ENCODE measurements around the gene AK9. TPM values are rescaled to one million over a fixed set of nuclear protein-coding genes. Genes with fewer than 3 reads are reported as not detected.
"Not testable (repeated sequence)": the region's sequence is repeated elsewhere in the genome, so short reads cannot be mapped to it uniquely, and the experiment has no call there.

Gene AK9
- total RNA-seq, 1 experiment from 2014 or later, result 3.8 TPM

DNA sequence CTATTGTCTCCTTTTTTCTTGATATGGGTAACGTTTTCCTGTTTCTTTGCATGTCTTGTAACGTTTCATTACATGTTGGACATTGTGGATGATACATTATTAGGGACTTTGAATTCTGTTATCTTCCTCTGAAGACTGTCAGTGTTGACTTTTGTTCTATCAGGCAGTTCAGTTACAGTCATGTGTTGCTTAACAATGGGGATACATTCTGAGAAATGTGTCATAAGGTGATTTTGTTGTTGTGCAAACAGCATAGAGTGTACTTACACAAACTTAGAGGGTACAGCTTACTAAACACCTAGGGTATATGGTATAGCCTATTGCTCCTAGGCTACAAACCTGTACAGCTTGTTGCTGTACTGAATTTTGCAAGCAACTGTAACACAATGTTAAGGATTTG lies 64.7 kb downstream of the AK9 start:
- no peak for DNase-seq (ENCODE audit: low read depth)

DNA sequence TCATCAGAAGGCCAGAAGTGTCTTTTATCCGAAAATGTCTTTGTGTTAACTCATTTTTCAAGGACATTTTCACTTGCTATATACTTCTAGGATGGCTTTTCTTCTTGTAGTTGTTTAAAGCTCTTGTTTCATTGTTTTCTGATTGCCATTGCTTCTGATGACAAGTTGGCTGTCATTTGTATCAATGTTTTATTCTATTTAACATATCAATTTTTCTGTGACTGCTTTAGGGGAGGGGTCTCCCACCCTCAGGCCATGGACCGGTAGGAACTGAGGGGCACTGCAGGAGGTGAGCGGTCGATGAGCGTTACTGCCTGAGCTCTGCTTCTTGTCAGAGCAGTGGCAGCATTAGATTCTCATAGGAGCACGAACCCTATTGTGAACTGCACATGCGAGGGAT lies 65.8 kb downstream of the AK9 start:
- no peak for DNase-seq (ENCODE audit: low read depth)

DNA sequence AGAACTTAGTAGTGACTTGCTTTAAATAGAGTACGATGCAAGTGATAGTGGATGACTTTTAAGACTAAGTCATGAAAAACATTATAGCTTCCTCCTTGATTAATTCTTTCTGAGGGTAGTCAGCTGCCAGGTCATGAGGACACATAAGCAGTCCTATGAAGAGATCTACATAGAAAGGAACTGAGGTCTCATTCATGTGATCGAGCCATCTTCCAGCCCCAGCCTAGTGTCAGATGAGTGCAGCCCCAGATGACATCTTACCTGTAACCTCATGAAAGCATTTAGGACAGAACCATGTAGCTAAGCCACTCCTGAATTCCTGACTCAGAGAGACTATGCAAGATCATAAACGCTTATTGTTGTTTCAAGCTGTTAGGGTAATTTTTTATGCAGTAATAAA lies 67.7 kb downstream of the AK9 start:
- DNase-seq (ENCODE audit: low read depth), result no peak

DNA sequence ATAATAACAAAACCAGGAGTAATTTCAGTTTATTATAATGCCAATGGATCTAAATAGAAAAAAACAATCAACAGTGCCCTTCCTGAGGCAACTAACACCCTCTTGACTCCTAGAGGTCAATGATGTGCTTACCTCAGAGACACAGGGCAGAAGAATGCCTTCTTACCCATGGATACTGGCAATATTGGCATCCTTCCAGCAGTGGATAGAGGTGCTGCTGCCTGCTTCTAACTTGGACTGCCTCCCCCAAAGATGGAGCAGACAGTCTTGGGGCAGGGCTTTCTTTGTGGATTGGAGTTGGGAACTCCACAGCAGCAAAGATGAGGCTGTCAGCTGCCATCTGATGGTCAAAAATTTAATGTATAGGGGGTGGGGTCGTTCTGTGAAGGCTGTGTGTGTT lies 78.7 kb downstream of the AK9 start:
- no peak for DNase-seq (ENCODE audit: low read depth)

DNA sequence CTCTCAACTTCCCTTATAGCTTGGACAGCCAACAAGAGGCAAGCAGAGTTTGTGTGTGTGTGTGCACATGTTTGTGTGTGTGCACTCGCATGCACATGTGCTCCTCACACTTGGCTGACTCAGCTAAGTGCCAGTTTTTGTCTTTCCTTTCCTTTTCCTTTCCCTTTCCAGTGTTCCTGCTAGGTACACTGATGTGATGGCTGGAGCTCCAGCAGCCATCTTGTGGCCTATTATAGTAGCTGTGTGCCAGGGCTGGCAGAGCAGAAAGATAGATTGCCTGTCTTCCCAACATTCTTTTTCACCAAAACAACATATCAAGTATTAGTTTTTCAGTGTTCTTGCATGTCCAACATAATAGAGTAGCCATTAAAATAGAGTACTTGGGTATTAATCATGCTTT lies 79.5 kb downstream of the AK9 start:
- DNase-seq (ENCODE audit: low read depth), result no peak

DNA sequence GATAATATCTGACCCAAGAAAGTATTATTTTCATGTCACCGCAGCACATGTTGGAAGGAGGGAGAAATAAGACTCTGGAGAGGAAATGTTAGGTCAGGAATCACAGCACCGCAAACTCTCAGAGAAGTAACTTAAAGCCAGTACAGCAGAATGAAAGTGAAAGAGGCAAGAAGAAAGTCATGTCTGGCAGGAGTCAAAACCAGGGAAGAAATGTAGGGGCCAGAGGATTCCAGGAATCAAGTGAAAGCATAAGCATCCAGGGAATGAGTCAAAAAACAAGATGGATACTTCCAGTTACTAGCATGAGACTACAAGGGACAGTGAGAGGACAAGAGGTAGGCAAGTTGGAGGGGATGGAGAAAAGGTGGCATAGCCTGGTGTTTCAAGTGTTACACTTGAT lies 80.4 kb downstream of the AK9 start:
- DNase-seq (ENCODE audit: low read depth), result no peak

DNA sequence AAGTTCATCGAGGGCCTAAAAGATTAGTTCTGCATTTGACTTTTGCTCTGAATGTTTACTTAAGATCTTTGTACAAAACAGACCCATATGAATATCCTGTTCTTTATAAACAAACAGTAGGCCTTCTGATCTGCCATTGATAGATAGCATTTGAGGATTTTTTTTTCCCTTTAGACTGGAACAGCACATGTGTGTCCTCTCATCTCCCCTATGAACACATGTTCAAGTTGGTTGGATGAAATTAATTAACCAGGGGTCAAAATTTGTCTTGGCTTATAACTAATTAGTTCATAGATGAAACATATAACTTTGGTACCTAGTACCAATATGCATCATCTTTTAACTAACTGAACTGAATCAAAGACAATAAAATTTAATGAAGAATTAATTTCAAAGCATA lies 81.3 kb downstream of the AK9 start:
- DNase-seq (ENCODE audit: low read depth), result no peak

DNA sequence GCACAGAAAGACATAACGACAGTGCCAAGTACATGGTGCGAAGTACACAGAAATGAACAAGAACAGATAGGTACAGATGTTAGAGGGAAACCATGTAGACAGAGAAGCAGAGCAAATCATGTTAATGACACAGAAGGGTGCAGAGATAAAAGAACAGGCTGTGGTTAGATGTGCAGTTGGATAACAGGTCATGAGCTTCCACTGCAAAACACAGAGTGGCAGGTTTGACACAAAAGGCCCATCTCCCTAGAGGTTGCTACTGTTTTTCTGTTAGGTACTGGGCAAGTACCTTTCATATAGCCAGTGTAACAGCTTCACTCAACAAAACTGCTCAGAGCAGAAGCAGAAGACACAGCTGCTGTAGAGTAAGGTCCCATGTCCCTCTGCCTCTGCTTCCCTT lies 84.6 kb downstream of the AK9 start:
- no peak for DNase-seq (ENCODE audit: low read depth)

DNA sequence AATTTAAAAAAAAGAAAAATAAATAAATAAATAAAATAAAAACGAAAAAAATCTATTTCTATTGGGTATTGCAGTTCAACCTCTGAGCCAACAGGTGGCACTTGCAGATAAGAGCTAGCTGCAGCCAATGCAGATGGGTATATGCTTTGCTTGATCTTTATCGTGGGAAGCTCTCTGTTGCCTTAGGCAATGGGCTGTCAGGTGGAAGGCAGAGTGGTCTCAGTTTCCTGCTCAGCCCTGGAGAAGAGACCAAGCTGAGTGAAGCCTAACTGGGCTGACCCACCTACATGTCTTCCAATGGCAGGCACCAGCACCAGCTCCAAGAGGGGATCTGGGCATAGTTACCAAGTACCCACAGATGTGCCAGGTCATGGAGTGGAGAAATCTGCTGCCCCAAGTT lies 95.0 kb downstream of the AK9 start:
- no peak for DNase-seq (ENCODE audit: low read depth)

DNA sequence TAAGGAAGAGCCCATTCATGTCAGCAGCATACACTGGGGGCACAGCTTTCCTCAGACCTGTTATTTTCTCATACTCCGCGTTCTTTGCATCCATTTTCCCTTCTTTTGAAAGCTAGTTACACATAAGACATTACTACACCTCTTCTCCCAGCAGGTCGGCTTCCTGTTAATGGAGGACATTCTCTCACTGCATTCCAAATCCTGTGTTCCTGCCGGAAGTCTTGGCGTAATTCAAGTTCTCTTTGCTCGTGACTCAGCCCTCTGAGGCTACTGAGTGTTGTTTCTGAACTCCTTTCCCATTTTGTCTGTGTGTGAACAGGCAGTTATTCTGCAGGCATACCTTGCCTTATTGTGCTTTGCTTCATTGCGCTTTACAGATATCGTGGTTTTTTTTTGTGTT lies 110.5 kb downstream of the AK9 start:
- peak; percentile 60 for DNase-seq (ENCODE audit: low read depth)

DNA sequence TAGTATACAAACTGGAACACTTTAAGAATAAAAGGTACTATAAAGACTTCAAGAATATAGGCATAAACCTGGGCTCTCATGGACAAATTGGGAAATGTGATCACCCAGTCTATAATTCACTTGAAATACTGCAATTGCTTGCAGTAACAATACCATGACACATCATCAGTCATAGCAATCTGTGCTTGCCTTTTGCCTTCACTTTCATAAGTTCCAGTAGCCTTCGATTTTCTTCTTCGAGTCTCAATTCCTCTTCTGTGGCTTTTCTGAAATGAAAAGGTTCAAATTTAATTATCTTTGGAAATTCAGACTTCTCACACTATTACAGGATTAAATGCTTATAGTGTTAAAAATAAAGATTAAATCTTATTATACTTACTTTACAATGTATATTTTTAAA lies 111.6 kb downstream of the AK9 start:
- DNase-seq (ENCODE audit: low read depth), result no peak

DNA sequence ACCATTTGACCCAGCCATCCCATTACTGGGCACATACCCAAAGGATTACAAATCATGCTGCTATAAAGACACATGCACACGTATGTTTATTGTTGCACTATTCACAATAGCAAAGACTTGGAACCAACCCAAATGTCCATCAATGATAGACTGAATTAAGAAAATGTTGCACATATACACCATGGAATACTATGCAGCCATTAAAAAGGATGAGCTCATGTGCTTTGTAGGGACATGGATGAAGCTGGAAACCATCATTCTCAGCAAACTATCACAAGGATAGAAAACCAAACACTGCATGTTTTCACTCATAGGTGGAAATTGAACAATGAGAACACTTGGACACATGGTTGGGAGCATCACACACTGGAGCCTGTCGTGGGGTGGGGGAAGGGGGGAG lies 121.1 kb downstream of the AK9 start:
- DNase-seq (ENCODE audit: low read depth), result not testable (repeated sequence)

DNA sequence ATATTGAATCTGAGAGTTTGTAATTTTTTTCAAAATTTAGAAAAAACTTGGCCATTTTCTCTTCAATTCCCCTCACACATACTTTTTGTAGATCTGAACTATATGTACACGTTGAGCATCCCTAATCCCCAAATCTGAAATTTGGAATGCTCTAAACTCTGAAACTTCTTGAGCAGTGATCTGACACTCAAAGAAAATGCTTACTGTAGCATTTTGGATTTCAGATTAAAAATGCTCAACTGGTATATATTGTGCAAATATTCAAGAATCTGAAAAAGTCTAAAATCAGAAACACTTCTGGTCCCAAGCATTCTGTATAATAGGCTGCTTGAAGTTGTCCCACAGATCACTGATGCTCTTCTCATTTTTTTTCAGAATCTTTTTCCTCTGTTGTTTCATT lies 129.2 kb downstream of the AK9 start:
- no peak for DNase-seq (ENCODE audit: low read depth)

DNA sequence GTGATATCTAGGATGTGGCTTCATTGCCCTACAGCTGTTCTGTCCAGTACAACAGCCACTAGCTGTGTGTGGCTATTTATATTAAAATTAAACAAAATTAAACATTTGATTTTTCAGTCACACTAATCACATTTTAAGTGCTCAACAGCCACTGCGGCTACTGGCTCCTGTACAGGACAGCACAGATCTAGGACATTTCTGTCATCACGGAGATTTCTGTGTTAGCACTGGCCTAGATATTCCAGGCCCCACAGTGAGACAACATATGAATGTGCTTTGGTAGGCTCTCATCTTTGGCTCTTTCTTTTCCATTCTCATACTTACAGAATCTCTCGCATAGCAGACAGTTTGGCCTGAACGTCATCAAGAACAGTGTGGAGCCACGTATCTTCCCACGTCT lies 159.6 kb downstream of the AK9 start:
- DNase-seq (ENCODE audit: low read depth), result no peak

DNA sequence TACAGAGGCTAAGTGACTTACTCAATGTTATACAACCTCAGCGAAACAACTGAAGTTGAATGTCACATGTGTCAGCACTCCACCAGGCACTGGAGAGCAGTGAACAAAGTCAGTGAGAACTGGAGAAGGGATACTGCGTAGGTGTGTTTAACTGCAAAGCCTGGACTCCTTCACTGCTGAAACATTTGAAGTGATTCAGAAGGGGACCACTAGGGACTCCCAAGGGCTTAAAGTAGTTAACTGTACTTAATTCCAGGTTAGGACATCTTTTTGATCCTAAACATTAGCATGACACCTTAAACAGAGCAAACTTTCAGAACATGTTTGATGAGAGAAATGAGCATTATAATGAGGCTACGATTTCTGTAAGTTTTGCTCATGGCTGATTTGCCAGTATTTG lies 163.0 kb downstream of the AK9 start:
- peak; percentile 15 for DNase-seq (ENCODE audit: low read depth)

DNA sequence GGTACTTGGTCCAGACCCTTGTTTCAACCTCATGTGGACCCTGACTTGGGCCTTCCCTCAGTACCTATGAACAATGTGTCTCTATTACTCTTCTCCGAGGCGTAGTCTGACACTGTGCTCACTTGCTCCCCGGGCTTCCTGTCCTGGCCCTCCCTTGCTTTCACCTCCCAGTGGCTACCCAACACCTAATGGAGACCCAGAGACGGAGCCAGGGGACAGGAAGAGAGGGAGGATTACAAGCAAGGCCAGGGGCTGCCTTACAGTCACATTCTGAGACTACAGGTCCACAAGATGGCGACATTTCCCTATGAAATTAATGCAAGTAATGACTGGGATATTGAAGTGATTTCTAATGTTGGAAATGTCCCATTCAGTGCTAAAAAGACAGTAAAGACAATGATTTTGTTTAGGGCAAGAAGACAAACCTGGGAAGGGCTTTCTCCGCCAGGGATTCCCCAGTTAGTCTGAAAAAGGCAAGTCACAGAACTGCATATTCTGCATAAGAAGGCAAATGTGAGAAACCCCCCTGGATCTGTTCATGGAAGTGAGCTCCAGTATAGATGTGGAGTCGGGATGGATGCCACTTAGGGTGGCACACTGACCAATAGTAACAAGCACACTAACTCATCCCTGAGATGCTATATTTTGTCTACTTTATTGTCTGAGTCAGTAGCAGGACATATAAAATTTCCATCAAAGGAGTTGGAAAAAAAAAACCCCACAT lies 163.9 kb downstream of the AK9 start:
- peak; percentile 65 for DNase-seq (ENCODE audit: low read depth)

DNA sequence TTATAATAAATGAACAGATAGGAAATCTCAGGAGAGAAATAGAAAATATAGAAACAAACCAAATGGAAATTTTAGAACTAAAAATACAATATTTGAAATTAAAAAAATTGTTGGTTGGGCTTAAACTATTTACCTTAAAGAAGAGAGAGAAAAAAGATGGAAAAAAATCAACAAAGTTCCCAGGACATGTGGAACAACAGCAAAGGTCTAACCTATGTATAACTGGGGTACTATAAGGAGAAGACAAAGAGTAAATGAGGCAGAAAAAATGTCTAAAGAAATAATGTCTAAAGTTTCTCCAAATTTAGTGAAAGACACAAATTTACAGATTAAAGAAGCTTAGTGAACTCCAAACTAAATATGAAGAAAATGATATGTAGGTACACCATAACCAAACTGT lies 166.9 kb downstream of the AK9 start:
- no peak for DNase-seq (ENCODE audit: low read depth)

DNA sequence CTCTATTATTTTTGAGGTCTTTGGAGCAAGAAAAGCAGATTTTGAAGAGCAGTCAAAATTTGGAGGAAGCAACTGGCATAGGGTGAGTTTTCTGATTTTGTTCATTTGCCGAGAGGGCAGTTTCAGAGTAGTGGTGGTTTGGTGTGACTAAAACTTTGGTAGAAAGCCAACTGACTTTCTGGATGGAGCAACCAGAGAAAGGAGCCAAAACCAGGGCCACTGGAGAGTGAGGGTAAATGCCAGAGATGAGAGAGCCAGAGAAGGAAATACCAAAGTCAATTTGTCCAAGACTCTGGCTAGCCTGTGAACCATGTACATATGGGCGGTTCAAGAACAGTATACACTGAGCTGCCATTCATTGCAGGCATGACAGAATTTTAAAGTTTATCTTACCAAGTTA lies 167.5 kb downstream of the AK9 start:
- peak; percentile 49 for DNase-seq (ENCODE audit: low read depth)

DNA sequence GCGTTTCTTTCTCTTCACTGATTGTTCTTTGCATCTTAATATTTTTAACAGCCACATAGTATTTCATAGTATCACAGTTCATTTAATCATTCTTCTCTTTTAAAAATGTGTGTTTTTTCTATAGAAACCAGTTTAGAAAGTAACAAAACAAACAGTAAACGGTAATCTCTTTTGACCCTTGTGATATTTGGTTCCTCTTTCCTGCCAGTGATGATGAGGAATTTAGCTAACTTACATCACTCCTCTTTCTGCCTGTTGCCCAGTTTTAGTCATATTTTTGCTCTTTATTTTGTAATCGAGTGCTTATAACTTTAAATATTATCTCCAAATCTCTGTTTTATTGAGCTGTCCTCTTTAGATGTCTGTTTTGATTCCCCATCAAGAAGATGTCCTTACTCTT lies 169.9 kb downstream of the AK9 start:
- DNase-seq (ENCODE audit: low read depth), result no peak

DNA sequence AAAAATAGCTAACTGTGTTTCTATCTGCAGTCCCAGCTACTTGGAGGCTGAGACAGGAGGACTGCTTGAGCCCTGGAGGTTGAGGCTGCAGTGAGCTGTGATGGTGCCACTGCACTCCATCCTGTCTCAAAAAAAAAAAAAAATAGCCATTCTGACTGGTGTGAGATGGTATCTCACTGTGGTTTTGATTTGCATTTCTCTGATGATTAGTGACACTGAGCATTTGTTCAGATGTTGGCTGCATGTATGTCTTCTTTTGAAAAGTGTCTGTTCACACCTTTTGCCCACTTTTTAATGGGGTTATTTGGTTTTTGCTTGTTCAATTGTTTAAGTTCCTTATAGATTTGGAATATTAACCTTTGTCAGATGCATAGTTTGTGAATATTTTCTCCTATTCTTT lies 171.4 kb downstream of the AK9 start:
- DNase-seq (ENCODE audit: low read depth), result not testable (repeated sequence)

DNA sequence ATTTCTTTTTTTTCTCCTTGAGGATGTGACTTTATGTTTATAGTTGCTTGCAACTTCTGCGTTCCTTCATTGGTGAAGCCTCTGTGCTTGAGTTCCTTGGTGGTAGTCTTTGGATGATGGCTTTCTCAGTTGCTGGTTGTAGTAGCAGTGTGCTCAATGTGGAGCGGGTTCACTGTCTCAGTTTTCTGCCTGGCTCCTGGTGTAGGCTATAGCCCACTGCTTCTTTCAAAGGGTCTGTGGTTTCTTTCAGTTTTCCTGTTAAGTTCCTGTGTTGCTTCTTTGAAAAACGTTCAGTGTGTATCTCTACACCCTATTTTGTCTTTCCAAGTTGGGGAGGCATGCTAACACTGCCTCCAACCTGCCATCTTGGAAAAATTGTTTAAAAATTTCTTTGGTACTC lies 174.1 kb downstream of the AK9 start:
- no peak for DNase-seq (ENCODE audit: low read depth)

DNA sequence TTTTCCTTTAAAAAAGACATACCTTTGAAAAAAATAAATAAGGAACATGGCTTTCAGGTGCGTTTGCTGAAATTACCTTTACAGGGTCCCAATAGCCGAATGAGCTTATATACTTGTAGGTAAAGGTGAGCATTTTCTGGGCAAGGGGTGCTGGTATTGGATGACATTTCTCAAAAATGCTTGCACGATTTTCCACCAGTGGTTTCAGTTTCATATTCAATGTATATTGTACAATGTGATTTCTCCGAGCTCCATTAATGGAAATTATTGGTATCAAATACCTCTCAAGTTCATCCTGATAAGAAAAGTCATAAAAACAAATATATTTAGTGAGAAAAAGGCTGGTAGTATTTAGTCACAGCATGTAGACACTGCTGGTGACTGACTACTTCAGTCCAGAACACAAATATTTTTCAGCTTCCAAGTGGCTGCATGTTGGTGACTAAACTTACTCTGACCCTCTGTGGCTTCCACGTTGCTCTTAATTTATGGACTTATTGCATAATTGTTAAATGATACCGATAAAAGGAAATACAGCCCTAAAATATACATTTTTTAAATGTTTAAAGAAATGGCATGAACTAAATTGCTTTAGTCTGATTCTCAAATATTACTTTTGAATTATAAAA lies 175.1 kb downstream of the AK9 start:
- DNase-seq (ENCODE audit: low read depth), result no peak

DNA sequence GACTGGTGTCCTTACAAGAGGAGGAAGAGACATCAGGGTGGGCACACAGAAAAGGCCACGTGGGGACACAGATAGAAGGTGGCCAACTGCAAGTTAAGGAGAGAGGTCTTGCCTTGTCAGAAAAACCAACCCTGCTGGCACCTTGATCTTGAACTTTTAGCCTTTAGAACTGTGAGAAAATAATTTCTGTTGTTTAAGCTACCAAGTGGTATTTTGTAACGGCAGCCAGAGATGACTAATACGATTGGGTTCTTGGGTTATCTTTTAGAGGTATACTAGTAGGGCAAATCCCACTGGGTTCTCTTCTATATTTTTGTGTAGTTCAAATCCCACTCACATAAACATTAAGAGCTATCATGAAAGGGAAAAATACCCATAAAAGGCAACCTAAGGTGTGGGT lies 176.1 kb downstream of the AK9 start:
- no peak for DNase-seq (ENCODE audit: low read depth)

DNA sequence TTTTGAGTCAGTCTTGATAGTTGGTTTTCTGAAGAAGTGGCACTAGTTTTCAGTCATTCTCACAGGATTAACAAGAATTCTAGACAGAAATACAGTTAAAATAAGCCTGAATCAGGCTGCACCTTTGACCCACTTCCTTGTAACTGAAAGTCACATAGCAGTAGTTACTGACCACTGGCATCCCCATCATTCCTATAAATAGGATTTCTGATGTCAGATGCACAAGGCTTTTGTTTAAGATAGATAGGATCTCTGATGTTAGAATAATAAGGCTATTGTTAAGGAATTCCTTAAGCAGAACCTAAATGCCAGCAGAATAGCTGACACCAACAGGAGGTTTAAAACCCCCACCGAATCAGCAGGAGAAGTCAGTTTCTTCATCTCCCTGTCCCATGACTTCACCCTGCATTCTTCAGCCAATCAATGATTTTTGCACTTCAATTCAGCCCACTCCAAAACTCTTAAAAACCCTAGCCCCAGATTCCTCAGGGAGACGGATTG lies 177.4 kb downstream of the AK9 start:
- DNase-seq (ENCODE audit: low read depth), result peak; percentile 51
